ENCODE measurements around the gene NEGR1. TPM values are rescaled to one million over a fixed set of nuclear protein-coding genes. Genes with fewer than 3 reads are reported as not detected.

Gene NEGR1
- total RNA-seq, 4 donors from 2014 or later: 4.1 to 12.4 (median 10.2) TPM

- H3K27me3 ChIP-seq: no peaks in the 10 kb centered on the region
- TF ChIP-seq CTCF (IDR thresholded peaks at IDR 0.05) (no peak), POLR2A (IDR thresholded peaks at IDR 0.05) (no peak)
- 83 to 87% methylated on average over 2 of the region's 2 CpGs for WGBS, 2 donors
- H3K9me3 ChIP-seq: no peaks in the 10 kb centered on the region
- H3K36me3 ChIP-seq: no peaks in the 10 kb centered on the region
- H3K27ac ChIP-seq: no peak overlapping the region
- H3K4me3 ChIP-seq (replicated peaks in 1 of 3): no peak overlapping the region
- intact Hi-C loops (cut with DNase I): no loop called here
- no peak for DNase-seq
- no peaks in the 10 kb centered on the region for H3K4me1 ChIP-seq
Observed at GRCh38 chr1:72140222-72140621, 142.1 kb downstream of the NEGR1 start.

GRCh38 chr1:72137656-72138055 is 144.7 kb downstream of the NEGR1 start:
- Histone ChIP-seq H3K36me3 (no peaks in the 10 kb centered on the region), H3K9me3 (no peaks in the 10 kb centered on the region), H3K27me3 (no peaks in the 10 kb centered on the region), H3K4me3 (replicated peaks in 1 of 3) (no peak overlapping the region), H3K4me1 (no peaks in the 10 kb centered on the region), H3K27ac (no peak overlapping the region)
- DNase-seq: no peak
- no peak for TF ChIP-seq CTCF (IDR thresholded peaks at IDR 0.05)
- no peak for TF ChIP-seq POLR2A (IDR thresholded peaks at IDR 0.05)
- 81 to 85% methylated on average over 1 of the region's 1 CpG for WGBS, 2 donors
- intact Hi-C loops (cut with DNase I): no loop called here

GRCh38 chr1:72129869-72130268 is 152.5 kb downstream of the NEGR1 start:
- WGBS, 2 donors: 89 to 90% methylated on average over 2 of the region's 2 CpGs
- no peak overlapping the region for H3K27ac ChIP-seq
- TF ChIP-seq POLR2A (IDR thresholded peaks at IDR 0.05) (no peak), CTCF (IDR thresholded peaks at IDR 0.05) (no peak)
- no peak overlapping the region for H3K4me3 ChIP-seq (replicated peaks in 1 of 3)
- no peaks in the 10 kb centered on the region for H3K36me3 ChIP-seq
- H3K27me3 ChIP-seq: no peaks in the 10 kb centered on the region
- no peaks in the 10 kb centered on the region for H3K4me1 ChIP-seq
- DNase-seq: no peak
- no peaks in the 10 kb centered on the region for H3K9me3 ChIP-seq
- intact Hi-C loops (cut with DNase I): no loop called here

- no peak overlapping the region for H3K27ac ChIP-seq
Observed at GRCh38 chr1:72122099-72122880, 160.0 kb downstream of the NEGR1 start.

GRCh38 chr1:72119491-72119890 is 162.8 kb downstream of the NEGR1 start:
- H3K27me3 ChIP-seq: no peaks in the 10 kb centered on the region
- no peak for TF ChIP-seq POLR2A (IDR thresholded peaks at IDR 0.05)
- no peak for TF ChIP-seq CTCF (IDR thresholded peaks at IDR 0.05)
- WGBS, 2 donors: 89 to 96% methylated on average over 1 of the region's 1 CpG
- no peak overlapping the region for H3K27ac ChIP-seq
- H3K4me1 ChIP-seq: no peaks in the 10 kb centered on the region
- DNase-seq: no peak
- intact Hi-C loops (cut with DNase I): no loop called here
- H3K9me3 ChIP-seq: no peaks in the 10 kb centered on the region
- no peaks in the 10 kb centered on the region for H3K36me3 ChIP-seq
- H3K4me3 ChIP-seq (replicated peaks in 1 of 3): no peak overlapping the region

More at GRCh38 chr1:72122099-72122880, 160.0 kb downstream of the NEGR1 start:
- Histone ChIP-seq H3K9me3 (no peaks in the 10 kb centered on the region), H3K36me3 (no peaks in the 10 kb centered on the region), H3K27me3 (no peaks in the 10 kb centered on the region), H3K4me3 (replicated peaks in 1 of 3) (no peak overlapping the region), H3K4me1 (no peaks in the 10 kb centered on the region)
- intact Hi-C loops (cut with DNase I): no loop called here
- DNase-seq: no peak
- 71 to 72% methylated on average over 4 of the region's 4 CpGs for WGBS, 2 donors
- TF ChIP-seq POLR2A (IDR thresholded peaks at IDR 0.05): no peak

Measured in thyroid gland (tissue), 4 donors.